Left ventricle myocardium inferior (tissue), 1 donor: Measurements from ENCODE around the gene PCSK7. TPM values are rescaled to one million over a fixed set of nuclear protein-coding genes. Genes with fewer than 3 reads are reported as not detected.
A peak's percentile ranks its signal among the peaks of the same experiment; 100 is the strongest.

ENCODE experiments used
- DNase-seq: peaks from one replicate; pipeline ENCODE4 v3.0.0-alpha.2; 2020
- H3K27ac ChIP-seq: fragments of 200-600 bp; replicated peaks from 2 replicates; pipeline ENCODE4 v1.8.0; 2021
- H3K27me3 ChIP-seq: fragments of 200-600 bp; 2 replicates; pipeline ENCODE4 v1.8.0; 2021; ENCODE audit warnings: low read depth
- H3K36me3 ChIP-seq: fragments of 200-600 bp; 2 replicates; pipeline ENCODE4 v1.8.0; 2021
- H3K4me1 ChIP-seq: fragments of 200-600 bp; 2 replicates; pipeline ENCODE4 v1.8.0; 2021
- H3K4me3 ChIP-seq: fragments of 200-600 bp; 2 replicates; pipeline ENCODE4 v1.8.0; 2021; ENCODE audit warnings: mild to moderate bottlenecking, moderate library complexity
- H3K9me3 ChIP-seq: fragments of 200-600 bp; replicated peaks from 2 replicates; pipeline ENCODE4 v1.8.0; 2021
- intact Hi-C: fragments of 100-400 bp; cut with micrococcal nuclease; formaldehyde crosslinking; loops from one replicate; pipeline ENCODE4 v1.11.0; 2022
- total RNA-seq: library from RNA; stranded (reverse); fragmentation: NEBNext Ultra II Directional; extraction: Animal tissue kit (Norgen Biotek cat#: 25700); gene quantifications from one replicate; pipeline ENCODE4 v1.2.1, GENCODE V29; 2021
- TF ChIP-seq, protein P1 (sequence below): fragments of 200-600 bp; IDR thresholded peaks from 2 replicates; pipeline ENCODE4 v1.8.0; 2021; ENCODE audit warnings: antibody characterized with exemption, mild to moderate bottlenecking, borderline replicate concordance
- donor health status: DM: no; HTN: yes; CAD: no; lungs with severe emphysema.

Gene PCSK7
- total RNA-seq, 1 donor from 2014 or later = 24.0 TPM

DNA sequence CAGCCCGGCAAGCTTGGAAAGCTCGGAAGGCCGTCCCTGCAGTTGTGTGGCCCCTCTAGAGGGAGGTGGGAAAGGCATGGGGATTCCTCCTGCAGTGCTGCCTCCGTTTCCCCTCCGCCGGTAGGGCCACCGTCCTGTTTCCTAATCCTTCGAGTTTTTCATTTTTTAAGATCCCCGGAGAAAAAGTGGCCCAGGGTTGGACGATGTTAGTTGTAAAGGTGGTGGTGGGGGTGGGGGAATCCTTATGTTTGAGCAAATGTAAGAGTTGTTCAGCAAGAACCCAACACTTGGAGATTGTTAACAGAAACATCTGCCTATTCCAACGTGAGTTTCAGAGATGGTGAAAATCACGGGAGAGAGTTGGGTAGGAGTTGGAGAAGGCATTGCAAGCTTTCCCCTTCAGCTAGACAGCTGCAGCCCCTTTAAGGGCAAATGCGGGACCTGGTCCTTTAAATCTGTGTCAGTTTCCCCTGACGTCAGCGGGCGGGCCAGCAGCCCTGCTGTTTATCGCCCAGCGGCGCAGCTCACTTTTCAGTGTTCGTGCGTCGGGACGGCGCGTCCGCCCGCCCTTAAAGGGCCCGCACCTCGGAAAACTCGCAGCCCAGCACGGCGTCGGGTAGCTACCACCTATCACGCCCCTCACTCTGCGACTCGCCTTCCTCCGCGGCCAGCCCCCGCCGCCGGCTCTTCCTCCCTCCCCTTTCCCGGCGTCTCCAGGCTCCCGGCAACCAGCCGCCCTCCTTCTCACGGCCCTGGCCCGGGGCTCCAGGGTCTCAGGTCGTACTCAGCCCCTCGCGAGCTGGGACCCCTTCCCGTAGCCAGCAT lies 53.5 kb downstream of the PCSK7 start, which contains the start of gene SIDT2:
TSS of gene SIDT2 (plus strand) at position 534 of the 825 bp plus-strand sequence. CDS start 521 bp downstream, outside the sequence.
- peak within 1 kb of the TSS; percentile 95 for H3K27ac ChIP-seq
- H3K9me3 ChIP-seq = no peaks in the 10 kb centered on the region
- H3K4me1 ChIP-seq = peaks cover 47% of the 10 kb centered on the region
- H3K4me3 ChIP-seq = peak within 1 kb of the TSS; percentile 95
- no peaks in the 10 kb centered on the region for H3K27me3 ChIP-seq
- DNase-seq = peak; percentile 96
- intact Hi-C loops = no loop called here
- peaks cover 17% of the 10 kb centered on the region for H3K36me3 ChIP-seq
- TF ChIP-seq, protein P1, sequence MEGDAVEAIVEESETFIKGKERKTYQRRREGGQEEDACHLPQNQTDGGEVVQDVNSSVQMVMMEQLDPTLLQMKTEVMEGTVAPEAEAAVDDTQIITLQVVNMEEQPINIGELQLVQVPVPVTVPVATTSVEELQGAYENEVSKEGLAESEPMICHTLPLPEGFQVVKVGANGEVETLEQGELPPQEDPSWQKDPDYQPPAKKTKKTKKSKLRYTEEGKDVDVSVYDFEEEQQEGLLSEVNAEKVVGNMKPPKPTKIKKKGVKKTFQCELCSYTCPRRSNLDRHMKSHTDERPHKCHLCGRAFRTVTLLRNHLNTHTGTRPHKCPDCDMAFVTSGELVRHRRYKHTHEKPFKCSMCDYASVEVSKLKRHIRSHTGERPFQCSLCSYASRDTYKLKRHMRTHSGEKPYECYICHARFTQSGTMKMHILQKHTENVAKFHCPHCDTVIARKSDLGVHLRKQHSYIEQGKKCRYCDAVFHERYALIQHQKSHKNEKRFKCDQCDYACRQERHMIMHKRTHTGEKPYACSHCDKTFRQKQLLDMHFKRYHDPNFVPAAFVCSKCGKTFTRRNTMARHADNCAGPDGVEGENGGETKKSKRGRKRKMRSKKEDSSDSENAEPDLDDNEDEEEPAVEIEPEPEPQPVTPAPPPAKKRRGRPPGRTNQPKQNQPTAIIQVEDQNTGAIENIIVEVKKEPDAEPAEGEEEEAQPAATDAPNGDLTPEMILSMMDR = no peak

DNA sequence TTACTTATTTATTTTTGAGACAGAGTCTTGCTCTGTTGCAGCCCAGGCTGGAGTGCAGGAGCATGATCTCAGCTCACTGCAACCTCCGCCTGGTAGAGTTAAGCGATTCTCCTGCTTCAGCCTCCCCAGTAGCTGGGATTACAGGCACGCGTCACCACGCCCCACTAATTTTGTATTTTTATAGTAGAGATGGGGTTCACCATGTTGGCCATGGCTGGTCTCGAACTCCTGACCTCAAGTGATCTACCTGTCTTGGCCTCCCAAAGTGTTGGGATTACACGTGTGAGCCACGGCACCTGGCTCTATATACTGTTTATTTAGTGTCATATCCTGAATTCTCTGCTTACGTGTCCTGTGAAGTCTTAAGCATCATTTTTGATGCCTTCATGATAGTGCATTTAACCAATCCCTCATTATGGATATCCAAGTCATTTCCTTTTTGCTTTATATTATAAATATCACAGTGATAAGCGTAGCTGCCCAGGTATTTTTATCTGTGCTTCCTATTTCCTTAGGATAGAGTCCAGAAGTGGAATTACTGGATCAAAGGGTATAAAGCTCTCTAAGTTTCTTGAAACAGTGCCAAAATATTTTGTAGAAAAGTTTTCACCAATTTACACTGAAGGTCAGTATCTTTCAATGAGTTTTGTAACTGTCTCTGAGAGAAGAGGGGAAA lies 54.2 kb downstream of the PCSK7 start:
- H3K36me3 ChIP-seq = peaks cover 9% of the 10 kb centered on the region
- peak overlapping the region; percentile 95 for H3K4me3 ChIP-seq
- intact Hi-C loops = no loop called here
- H3K27ac ChIP-seq = peak overlapping the region; percentile 95
- no peaks in the 10 kb centered on the region for H3K9me3 ChIP-seq
- no peak for DNase-seq
- TF ChIP-seq, protein P1 = no peak
- H3K27me3 ChIP-seq = no peaks in the 10 kb centered on the region
- H3K4me1 ChIP-seq = peaks cover 54% of the 10 kb centered on the region

DNA sequence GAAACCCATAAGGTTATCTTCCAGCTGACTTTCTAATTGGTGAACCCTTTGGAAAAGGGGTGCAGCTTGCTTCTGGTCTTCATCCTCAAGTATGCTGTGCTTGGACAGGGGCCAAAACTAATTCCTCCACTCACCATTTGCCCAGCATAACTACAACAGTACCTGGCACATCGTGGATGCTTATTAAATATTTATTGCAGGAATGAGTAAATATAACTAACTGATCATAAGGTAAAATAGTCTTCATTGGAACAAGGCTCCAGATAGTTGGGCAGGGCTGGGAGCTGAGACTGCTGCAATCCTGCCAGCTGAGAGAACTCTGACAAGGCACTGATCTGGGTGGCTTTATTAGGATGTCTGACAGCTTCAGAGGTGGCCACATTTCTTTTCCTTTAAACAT lies 55.7 kb downstream of the PCSK7 start:
- Histone ChIP-seq H3K4me1 (peaks cover 64% of the 10 kb centered on the region), H3K27ac (no peak overlapping the region), H3K36me3 (peaks cover 5% of the 10 kb centered on the region), H3K27me3 (no peaks in the 10 kb centered on the region), H3K9me3 (no peaks in the 10 kb centered on the region), H3K4me3 (no peak overlapping the region)
- TF ChIP-seq, protein P1 = no peak
- no peak for DNase-seq
- intact Hi-C loops = no loop called here

DNA sequence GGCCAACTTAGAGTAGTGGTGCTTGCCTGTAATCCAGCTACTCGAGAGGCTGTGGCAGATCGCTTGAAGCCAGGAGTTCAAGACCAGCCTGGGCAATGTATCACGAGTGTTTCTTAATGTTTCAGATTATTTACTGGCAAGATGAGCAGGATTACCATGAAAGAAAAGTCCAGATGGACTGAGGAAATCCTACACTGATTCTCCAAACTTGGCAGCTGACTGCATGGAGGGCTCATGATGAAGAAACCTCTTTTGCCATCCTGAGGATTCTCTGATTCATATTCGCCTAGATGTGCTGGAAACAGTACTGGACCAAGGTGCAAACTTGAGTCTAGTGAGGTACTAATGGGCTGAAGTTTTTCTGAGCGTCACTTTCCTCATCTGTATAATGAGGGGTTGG lies 56.1 kb downstream of the PCSK7 start:
- no peaks in the 10 kb centered on the region for H3K9me3 ChIP-seq
- no peak for DNase-seq
- H3K4me3 ChIP-seq = no peak overlapping the region
- TF ChIP-seq, protein P1 = no peak
- H3K36me3 ChIP-seq = peaks cover 8% of the 10 kb centered on the region
- no peaks in the 10 kb centered on the region for H3K27me3 ChIP-seq
- intact Hi-C loops = no loop called here
- no peak overlapping the region for H3K27ac ChIP-seq
- peaks cover 63% of the 10 kb centered on the region for H3K4me1 ChIP-seq

DNA sequence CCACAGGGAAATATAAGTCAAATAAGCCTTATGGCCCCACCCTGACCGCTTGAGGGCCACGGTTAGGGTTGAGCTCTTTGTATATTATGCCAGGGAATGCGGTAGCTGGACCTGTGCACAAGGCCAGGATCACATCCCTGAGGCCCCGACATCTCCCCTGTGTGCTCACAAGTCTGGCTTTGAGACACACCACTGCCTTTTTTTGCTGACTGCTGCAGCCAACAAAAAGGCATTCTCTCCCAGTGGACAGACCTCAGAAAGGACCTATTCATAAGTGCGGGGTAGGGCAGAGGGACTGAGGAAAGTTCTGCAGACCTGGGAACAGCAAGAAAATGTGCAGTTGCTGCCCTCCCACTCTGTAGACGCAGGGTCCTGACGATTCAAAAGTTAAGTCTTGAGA lies 56.8 kb downstream of the PCSK7 start:
- no peaks in the 10 kb centered on the region for H3K27me3 ChIP-seq
- DNase-seq = no peak
- H3K9me3 ChIP-seq = no peaks in the 10 kb centered on the region
- H3K27ac ChIP-seq = no peak overlapping the region
- intact Hi-C loops = no loop called here
- H3K4me3 ChIP-seq = no peak overlapping the region
- H3K36me3 ChIP-seq = peaks cover 10% of the 10 kb centered on the region
- TF ChIP-seq, protein P1 = no peak
- peaks cover 56% of the 10 kb centered on the region for H3K4me1 ChIP-seq
